Ascending aorta (tissue), 2 donors: ENCODE data around the gene FAM170B. TPM values are rescaled to one million over a fixed set of nuclear protein-coding genes. Genes with fewer than 3 reads are reported as not detected.

Source experiments
- DNase-seq, 2 donors: peaks; one replicate each; pipeline ENCODE4 v3.0.0-alpha.2; 2019; ENCODE audit warnings: low spot score in 2 of 2
- H3K27ac ChIP-seq, 2 donors: fragments of 200-600 bp; sonication (generic); one replicate each; pipeline ENCODE4 v1.5.1; 2016 to 2017; ENCODE audit warnings: mild to moderate bottlenecking in 1 of 2
- H3K27me3 ChIP-seq: fragments of 200-600 bp; sonication (generic); one replicate; pipeline ENCODE4 v1.5.1; 2017
- H3K36me3 ChIP-seq, 2 donors: fragments of 200-600 bp; sonication (generic); one replicate each; pipeline ENCODE4 v1.5.1; 2016
- H3K4me1 ChIP-seq, 2 donors: fragments of 200-600 bp; sonication (generic); one replicate each; pipeline ENCODE4 v1.5.1; 2016 to 2017; ENCODE audit warnings: mild to moderate bottlenecking in 1 of 2
- H3K4me3 ChIP-seq, 2 donors: fragments of 200-600 bp; sonication (generic); one replicate each; pipeline ENCODE4 v1.5.1; 2016 to 2017; ENCODE audit warnings: mild to moderate bottlenecking in 1 of 2
- H3K9me3 ChIP-seq, 2 donors: fragments of 200-600 bp; sonication (generic); one replicate each; pipeline ENCODE4 v1.5.1; 2016
- CTCF ChIP-seq, 3 experiments: fragments of 200-600 bp in 2 of 3; fragments of 450-650 bp in 1 of 3; sonication (generic) in 2 of 3; IDR thresholded peaks; one replicate each; pipeline ENCODE4 v1.5.1; 2016 to 2019; ENCODE audit warnings: antibody characterized with exemption in 3 of 3, mild to moderate bottlenecking in 1 of 3, moderate library complexity in 1 of 3
- intact Hi-C: fragments of 100-400 bp; cut with DNase I; formaldehyde crosslinking; loops from one replicate; pipeline ENCODE4 v1.15.1; 2023
- total RNA-seq: library from RNA; depleted of rRNA; stranded (reverse); fragments of >200 nt; gene quantifications from one replicate; pipeline ENCODE4 v1.1.0, GENCODE V29; 2016

Gene FAM170B
- total RNA-seq, result not detected

GRCh38 chr10:49133706-49134248, at the start of gene FAM170B:
Gene FAM170B (minus strand): TSS chr10:49134021. CDS start chr10:49133918, 103 bp downstream.
- no peak for DNase-seq
- Histone ChIP-seq H3K9me3 (no peaks in the 10 kb centered on the region), H3K36me3 (no peaks in the 10 kb centered on the region), H3K27ac (no peak within 1 kb of the TSS), H3K4me1 (peaks cover 0 to 10% of the 10 kb centered on the region in 2 donors), H3K27me3 (no peaks in the 10 kb centered on the region), H3K4me3 (no peak within 1 kb of the TSS)
- intact Hi-C loops, result no loop called here
- no peak for TF ChIP-seq CTCF (IDR thresholded peaks at IDR 0.05)

GRCh38 chr10:49182776-49183175, 49.0 kb upstream of the FAM170B start:
- no peak for TF ChIP-seq CTCF (IDR thresholded peaks at IDR 0.05)
- Histone ChIP-seq H3K4me3 (no peak overlapping the region), H3K4me1 (no peaks in the 10 kb centered on the region), H3K27me3 (no peaks in the 10 kb centered on the region), H3K27ac (no peak overlapping the region), H3K9me3 (no peaks in the 10 kb centered on the region), H3K36me3 (no peaks in the 10 kb centered on the region)
- intact Hi-C loops, result no loop called here
- no peak for DNase-seq

GRCh38 chr10:49180444-49180860, 46.6 kb upstream of the FAM170B start:
- Histone ChIP-seq H3K27ac (no peak overlapping the region), H3K4me3 (no peak overlapping the region), H3K36me3 (no peaks in the 10 kb centered on the region), H3K4me1 (peaks cover 0 to 2% of the 10 kb centered on the region in 2 donors), H3K27me3 (no peaks in the 10 kb centered on the region), H3K9me3 (no peaks in the 10 kb centered on the region)
- no peak for TF ChIP-seq CTCF (IDR thresholded peaks at IDR 0.05)
- intact Hi-C loops, result no loop called here
- DNase-seq, result no peak

GRCh38 chr10:49179699-49180443, 46.0 kb upstream of the FAM170B start:
- Histone ChIP-seq H3K27me3 (no peaks in the 10 kb centered on the region), H3K9me3 (no peaks in the 10 kb centered on the region), H3K4me3 (no peak overlapping the region), H3K36me3 (no peaks in the 10 kb centered on the region), H3K4me1 (peaks cover 0 to 2% of the 10 kb centered on the region in 2 donors), H3K27ac (no peak overlapping the region)
- TF ChIP-seq CTCF (IDR thresholded peaks at IDR 0.05), result no peak
- intact Hi-C loops, result no loop called here
- no peak for DNase-seq

- Histone ChIP-seq H3K36me3 (no peaks in the 10 kb centered on the region), H3K4me1 (peaks cover 0 to 2% of the 10 kb centered on the region in 2 donors), H3K9me3 (no peaks in the 10 kb centered on the region), H3K4me3 (no peak overlapping the region), H3K27me3 (no peaks in the 10 kb centered on the region), H3K27ac (no peak overlapping the region)
- no peak for DNase-seq
- intact Hi-C loops, result no loop called here
- no peak for TF ChIP-seq CTCF (IDR thresholded peaks at IDR 0.05)
Measured at GRCh38 chr10:49178489-49179471, 45.0 kb upstream of the FAM170B start.
